ENCODE measurements around the gene WDR91. TPM values are rescaled to one million over a fixed set of nuclear protein-coding genes. Genes with fewer than 3 reads are reported as not detected.
A peak's percentile ranks its signal among the peaks of the same experiment; 100 is the strongest.

The WDR91 gene
- total RNA-seq, 1 donor from 2014 or later = 23.1 TPM

GRCh38 chr7:135158141-135158655 lies 53.1 kb downstream of the WDR91 start:
- H3K27ac Mint-ChIP-seq = no peak overlapping the region
- DNase-seq (ENCODE audit: low spot score, unreplicated experiment) = no peak
- no peak overlapping the region for H3K4me3 Mint-ChIP-seq (ENCODE audit: low read depth)
- peaks cover 51% of the 10 kb centered on the region for H3K36me3 Mint-ChIP-seq (ENCODE audit: insufficient read depth)
- TF ChIP-seq, protein P1, sequence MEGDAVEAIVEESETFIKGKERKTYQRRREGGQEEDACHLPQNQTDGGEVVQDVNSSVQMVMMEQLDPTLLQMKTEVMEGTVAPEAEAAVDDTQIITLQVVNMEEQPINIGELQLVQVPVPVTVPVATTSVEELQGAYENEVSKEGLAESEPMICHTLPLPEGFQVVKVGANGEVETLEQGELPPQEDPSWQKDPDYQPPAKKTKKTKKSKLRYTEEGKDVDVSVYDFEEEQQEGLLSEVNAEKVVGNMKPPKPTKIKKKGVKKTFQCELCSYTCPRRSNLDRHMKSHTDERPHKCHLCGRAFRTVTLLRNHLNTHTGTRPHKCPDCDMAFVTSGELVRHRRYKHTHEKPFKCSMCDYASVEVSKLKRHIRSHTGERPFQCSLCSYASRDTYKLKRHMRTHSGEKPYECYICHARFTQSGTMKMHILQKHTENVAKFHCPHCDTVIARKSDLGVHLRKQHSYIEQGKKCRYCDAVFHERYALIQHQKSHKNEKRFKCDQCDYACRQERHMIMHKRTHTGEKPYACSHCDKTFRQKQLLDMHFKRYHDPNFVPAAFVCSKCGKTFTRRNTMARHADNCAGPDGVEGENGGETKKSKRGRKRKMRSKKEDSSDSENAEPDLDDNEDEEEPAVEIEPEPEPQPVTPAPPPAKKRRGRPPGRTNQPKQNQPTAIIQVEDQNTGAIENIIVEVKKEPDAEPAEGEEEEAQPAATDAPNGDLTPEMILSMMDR (IDR thresholded peaks at IDR 0.05; ENCODE audit: unreplicated experiment) = no peak
- H3K4me1 Mint-ChIP-seq (ENCODE audit: low read depth) = peaks cover 19% of the 10 kb centered on the region
- H3K9me3 Mint-ChIP-seq (ENCODE audit: low read depth) = peaks cover 45% of the 10 kb centered on the region
- no peaks in the 10 kb centered on the region for H3K27me3 Mint-ChIP-seq

DNA sequence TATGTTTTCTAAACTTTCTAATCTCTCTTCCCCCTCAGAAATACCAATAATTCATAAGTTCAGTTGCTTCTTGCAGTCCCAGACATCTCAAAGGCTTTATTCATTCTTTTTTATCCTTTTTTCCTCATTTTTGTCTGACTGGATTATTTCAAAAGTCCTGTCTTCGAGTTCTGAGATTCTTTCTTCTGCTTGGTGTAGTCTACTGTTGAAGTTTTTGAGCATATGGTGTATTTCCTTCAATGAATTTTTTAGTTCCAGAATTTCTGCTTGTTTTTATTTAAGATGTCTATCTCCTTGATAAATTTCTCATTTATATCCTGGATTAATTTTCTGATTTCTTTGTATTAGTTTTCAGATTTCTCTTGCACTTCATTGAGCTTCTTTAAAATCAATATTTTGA lies 55.0 kb downstream of the WDR91 start:
- no peak overlapping the region for H3K27ac Mint-ChIP-seq
- peaks cover 39% of the 10 kb centered on the region for H3K36me3 Mint-ChIP-seq (ENCODE audit: insufficient read depth)
- TF ChIP-seq, protein P1 (IDR thresholded peaks at IDR 0.05; ENCODE audit: unreplicated experiment) = no peak
- no peak for DNase-seq (ENCODE audit: low spot score, unreplicated experiment)
- H3K9me3 Mint-ChIP-seq (ENCODE audit: low read depth) = peaks cover 42% of the 10 kb centered on the region
- H3K4me1 Mint-ChIP-seq (ENCODE audit: low read depth) = peaks cover 17% of the 10 kb centered on the region
- H3K4me3 Mint-ChIP-seq (ENCODE audit: low read depth) = no peak overlapping the region
- H3K27me3 Mint-ChIP-seq = no peaks in the 10 kb centered on the region

DNA sequence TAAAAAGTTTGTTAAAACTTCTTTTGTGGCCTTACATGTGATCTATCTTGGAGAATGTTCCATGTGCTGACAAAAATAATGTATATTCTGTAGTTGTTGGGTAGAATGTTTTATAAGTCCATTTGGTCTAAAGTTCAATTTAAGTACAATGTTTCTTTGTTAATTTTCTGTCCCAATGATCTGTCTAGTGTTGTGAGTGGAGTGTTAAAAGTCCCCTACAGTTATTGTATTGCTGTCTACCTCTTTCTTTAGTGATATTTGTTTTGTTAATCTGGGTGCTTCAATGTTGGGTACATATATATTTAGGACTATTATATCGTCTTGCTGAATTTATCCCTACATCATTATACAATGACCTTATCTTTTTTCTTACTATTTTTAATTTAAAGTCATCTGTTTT lies 56.6 kb downstream of the WDR91 start:
- TF ChIP-seq, protein P1 (IDR thresholded peaks at IDR 0.05; ENCODE audit: unreplicated experiment) = no peak
- H3K9me3 Mint-ChIP-seq (ENCODE audit: low read depth) = peaks cover 42% of the 10 kb centered on the region
- H3K4me3 Mint-ChIP-seq (ENCODE audit: low read depth) = no peak overlapping the region
- no peaks in the 10 kb centered on the region for H3K27me3 Mint-ChIP-seq
- H3K36me3 Mint-ChIP-seq (ENCODE audit: insufficient read depth) = peaks cover 28% of the 10 kb centered on the region
- no peak for DNase-seq (ENCODE audit: low spot score, unreplicated experiment)
- H3K4me1 Mint-ChIP-seq (ENCODE audit: low read depth) = peaks cover 6% of the 10 kb centered on the region
- H3K27ac Mint-ChIP-seq = no peak overlapping the region

- H3K9me3 Mint-ChIP-seq (ENCODE audit: low read depth) = peaks cover 40% of the 10 kb centered on the region
- H3K27ac Mint-ChIP-seq = peak overlapping the region; percentile 23
- no peak overlapping the region for H3K4me3 Mint-ChIP-seq (ENCODE audit: low read depth)
- no peak for DNase-seq (ENCODE audit: low spot score, unreplicated experiment)
- peaks cover 8% of the 10 kb centered on the region for H3K4me1 Mint-ChIP-seq (ENCODE audit: low read depth)
- H3K27me3 Mint-ChIP-seq = no peaks in the 10 kb centered on the region
- TF ChIP-seq, protein P1 (IDR thresholded peaks at IDR 0.05; ENCODE audit: unreplicated experiment) = no peak
- H3K36me3 Mint-ChIP-seq (ENCODE audit: insufficient read depth) = peaks cover 21% of the 10 kb centered on the region
Observed at GRCh38 chr7:135152442-135152841, 58.9 kb downstream of the WDR91 start.

DNA sequence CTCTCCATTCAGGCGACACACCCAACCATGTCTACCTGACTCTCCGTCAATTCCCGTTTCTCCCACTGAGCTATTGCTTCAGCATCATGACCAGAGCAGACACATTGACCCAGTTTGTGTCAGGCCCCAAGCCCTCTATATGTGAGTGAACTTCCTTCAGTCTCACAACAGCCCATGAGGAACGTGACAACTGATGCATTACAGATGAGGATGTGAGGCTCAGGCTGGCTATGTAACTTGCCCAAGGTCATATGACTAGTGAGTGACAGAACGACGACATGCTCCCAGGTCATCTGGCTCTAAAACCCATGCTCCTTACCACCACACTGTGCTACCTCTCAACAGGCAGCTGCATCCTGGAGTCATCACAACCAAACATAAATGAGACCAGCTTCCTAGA lies 59.8 kb downstream of the WDR91 start:
- Mint-ChIP-seq H3K27ac (no peak overlapping the region), H3K4me1 (ENCODE audit: low read depth) (peaks cover 8% of the 10 kb centered on the region), H3K4me3 (ENCODE audit: low read depth) (no peak overlapping the region), H3K9me3 (ENCODE audit: low read depth) (peaks cover 32% of the 10 kb centered on the region), H3K36me3 (ENCODE audit: insufficient read depth) (peaks cover 14% of the 10 kb centered on the region), H3K27me3 (no peaks in the 10 kb centered on the region)
- TF ChIP-seq, protein P1 (IDR thresholded peaks at IDR 0.05; ENCODE audit: unreplicated experiment) = no peak
- DNase-seq (ENCODE audit: low spot score, unreplicated experiment) = no peak
